Tibial artery (tissue), 4 donors: ENCODE measurements around the gene SMLR1.

ENCODE experiments used
- DNase-seq, 2 donors: peaks; one replicate each; pipeline ENCODE4 v3.0.0-alpha.2; 2019
- H3K27ac ChIP-seq, 2 donors: fragments of 200-600 bp; sonication (generic) in 1 of 2; 1 replicate in 1 of 2; 2 replicates in 1 of 2; pipeline ENCODE4 v1.5.1; 2018 to 2019; ENCODE audit warnings: mild to moderate bottlenecking in 1 of 2
- H3K27me3 ChIP-seq, 2 donors: fragments of 200-600 bp; sonication (generic) in 1 of 2; one replicate each; pipeline versions ENCODE4 v1.5.1 to v1.6.0; 2016 to 2019
- H3K36me3 ChIP-seq, 3 donors: fragments of 200-600 bp; sonication (generic) in 2 of 3; one replicate each; pipeline ENCODE4 v1.5.1; 2016 to 2019; ENCODE audit warnings: mild to moderate bottlenecking in 2 of 3
- H3K4me1 ChIP-seq, 4 donors: fragments of 200-600 bp; sonication (generic) in 2 of 4; 1 replicate in 3 of 4; 2 replicates in 1 of 4; pipeline ENCODE4 v1.5.1; 2016 to 2019
- H3K4me3 ChIP-seq, 2 donors: fragments of 200-600 bp; sonication (generic) in 1 of 2; 1 replicate in 1 of 2; 2 replicates in 1 of 2; pipeline ENCODE4 v1.5.1; 2018 to 2019; ENCODE audit warnings: mild to moderate bottlenecking in 2 of 2
- H3K9me3 ChIP-seq, 3 donors: fragments of 200-600 bp; sonication (generic) in 1 of 3; one replicate each; pipeline ENCODE4 v1.5.1; 2016 to 2019
- intact Hi-C: fragments of 100-400 bp; cut with DNase I; formaldehyde crosslinking; loops from one replicate; pipeline ENCODE4 v1.15.0; 2023; ENCODE audit warnings: low total_unique reads
- TF ChIP-seq, protein P1 (sequence below), 2 experiments: fragments of 200-600 bp in 1 of 2; fragments of 450-650 bp in 1 of 2; IDR thresholded peaks; one replicate each; pipeline ENCODE4 v1.5.1; 2017 to 2019; ENCODE audit warnings: antibody characterized with exemption in 2 of 2, mild to moderate bottlenecking in 1 of 2, moderate library complexity in 1 of 2

The SMLR1 gene

DNA sequence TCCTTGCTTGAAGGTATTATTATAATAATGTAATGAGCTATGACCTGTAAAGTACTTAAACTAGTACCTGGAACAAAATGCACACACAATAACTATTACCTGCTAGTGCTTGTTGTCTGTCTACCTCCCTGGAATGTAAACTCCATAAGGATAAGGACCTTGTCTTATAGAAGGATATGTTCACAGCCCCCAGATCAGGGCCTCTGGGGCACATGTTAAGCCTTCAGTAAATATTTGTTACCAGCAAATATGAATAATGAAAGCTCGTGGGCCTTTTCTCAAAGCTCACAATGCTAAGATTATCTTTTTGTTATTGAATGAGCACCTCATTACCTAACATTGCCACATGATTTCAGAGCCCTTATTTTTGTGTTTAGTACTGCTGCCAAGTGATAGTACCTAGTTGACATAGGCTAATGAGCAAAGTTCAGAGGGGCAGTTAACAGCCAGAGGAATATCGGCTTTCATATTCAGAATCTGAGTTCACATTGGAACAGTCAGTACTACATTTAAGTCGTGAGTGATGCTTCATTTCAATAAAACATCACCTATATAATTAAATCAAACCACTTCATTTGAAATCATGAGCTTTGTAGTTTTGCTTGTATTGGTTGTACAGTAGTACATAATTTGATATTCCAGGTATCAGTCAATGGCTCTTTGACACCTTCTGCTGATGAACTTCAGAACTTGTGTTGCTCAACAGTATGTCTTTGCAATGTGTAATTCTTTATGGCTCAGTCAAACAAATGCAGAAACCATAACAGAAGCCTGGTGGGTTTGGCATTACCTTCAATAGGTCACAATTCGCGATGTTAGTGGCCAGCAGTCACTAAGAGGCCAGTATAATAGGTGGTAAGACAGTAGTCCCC lies 11.8 kb upstream of the SMLR1 start:
- H3K4me1 ChIP-seq = no peaks in the 10 kb centered on the region
- H3K27ac ChIP-seq = no peak overlapping the region
- DNase-seq = no peak
- no peaks in the 10 kb centered on the region for H3K36me3 ChIP-seq
- no peaks in the 10 kb centered on the region for H3K27me3 ChIP-seq
- TF ChIP-seq, protein P1, sequence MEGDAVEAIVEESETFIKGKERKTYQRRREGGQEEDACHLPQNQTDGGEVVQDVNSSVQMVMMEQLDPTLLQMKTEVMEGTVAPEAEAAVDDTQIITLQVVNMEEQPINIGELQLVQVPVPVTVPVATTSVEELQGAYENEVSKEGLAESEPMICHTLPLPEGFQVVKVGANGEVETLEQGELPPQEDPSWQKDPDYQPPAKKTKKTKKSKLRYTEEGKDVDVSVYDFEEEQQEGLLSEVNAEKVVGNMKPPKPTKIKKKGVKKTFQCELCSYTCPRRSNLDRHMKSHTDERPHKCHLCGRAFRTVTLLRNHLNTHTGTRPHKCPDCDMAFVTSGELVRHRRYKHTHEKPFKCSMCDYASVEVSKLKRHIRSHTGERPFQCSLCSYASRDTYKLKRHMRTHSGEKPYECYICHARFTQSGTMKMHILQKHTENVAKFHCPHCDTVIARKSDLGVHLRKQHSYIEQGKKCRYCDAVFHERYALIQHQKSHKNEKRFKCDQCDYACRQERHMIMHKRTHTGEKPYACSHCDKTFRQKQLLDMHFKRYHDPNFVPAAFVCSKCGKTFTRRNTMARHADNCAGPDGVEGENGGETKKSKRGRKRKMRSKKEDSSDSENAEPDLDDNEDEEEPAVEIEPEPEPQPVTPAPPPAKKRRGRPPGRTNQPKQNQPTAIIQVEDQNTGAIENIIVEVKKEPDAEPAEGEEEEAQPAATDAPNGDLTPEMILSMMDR (IDR thresholded peaks at IDR 0.05) = no peak
- H3K4me3 ChIP-seq = no peak overlapping the region
- intact Hi-C loops = no loop called here
- no peaks in the 10 kb centered on the region for H3K9me3 ChIP-seq

DNA sequence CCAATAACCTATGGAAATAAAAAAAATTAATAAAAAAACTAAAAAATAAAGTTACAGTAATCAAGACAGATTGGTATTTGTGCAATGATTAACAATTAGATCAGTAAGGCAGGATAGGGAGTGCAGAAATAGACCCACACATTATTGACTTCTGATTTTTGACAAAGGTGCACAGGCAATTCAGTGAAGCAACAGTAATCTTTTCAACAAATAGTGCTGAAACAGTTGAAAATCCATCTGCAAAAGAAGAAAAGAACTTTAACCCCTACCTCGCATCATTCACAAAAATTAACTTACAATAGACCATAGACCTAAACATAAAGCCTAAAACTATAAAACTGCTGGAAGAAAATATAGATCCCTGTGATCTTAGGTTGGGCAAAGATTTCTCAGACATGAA lies 4.5 kb upstream of the SMLR1 start:
- Histone ChIP-seq H3K27me3 (no peaks in the 10 kb centered on the region), H3K9me3 (no peaks in the 10 kb centered on the region), H3K4me1 (no peaks in the 10 kb centered on the region), H3K36me3 (no peaks in the 10 kb centered on the region), H3K27ac (no peak overlapping the region), H3K4me3 (no peak overlapping the region)
- no peak for DNase-seq
- intact Hi-C loops = no loop called here
- TF ChIP-seq, protein P1 (IDR thresholded peaks at IDR 0.05) = no peak

DNA sequence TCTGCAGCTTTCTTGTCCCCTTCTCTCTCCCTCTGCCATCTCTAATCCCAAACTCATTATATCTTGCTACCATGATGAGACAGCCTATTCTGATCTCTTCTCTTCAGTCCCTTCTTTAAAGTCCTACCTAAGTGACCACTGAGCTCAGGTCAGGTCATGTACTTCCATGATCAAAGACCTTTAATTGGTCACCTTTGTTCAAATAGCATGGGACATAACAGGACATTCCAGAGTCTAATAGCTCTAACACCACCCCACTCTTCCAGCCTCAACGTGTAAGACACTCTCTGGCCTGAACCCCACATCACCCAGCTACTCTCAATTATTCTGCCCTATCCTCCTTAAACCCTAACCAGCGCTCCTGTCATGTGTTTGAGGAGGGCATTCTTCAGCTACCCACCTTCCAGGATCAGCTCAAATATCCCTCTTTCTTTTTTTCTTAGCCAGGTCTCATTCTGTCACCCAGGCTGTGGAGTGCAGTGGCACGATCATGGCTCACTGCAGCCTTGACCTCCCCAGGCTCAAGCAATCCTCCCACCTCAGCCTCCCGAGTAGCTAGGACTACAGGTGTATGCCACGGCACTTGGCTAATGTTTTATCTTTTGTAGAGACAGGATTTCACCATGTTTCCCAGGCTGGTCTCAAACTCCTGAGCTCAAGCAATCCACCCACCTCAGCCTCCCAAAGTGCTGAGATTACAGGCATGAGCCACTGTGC lies 2.1 kb upstream of the SMLR1 start:
- Histone ChIP-seq H3K4me1 (no peaks in the 10 kb centered on the region), H3K9me3 (no peaks in the 10 kb centered on the region), H3K27ac (no peak overlapping the region), H3K27me3 (no peaks in the 10 kb centered on the region), H3K4me3 (no peak overlapping the region), H3K36me3 (no peaks in the 10 kb centered on the region)
- DNase-seq = no peak
- TF ChIP-seq, protein P1 (IDR thresholded peaks at IDR 0.05) = no peak
- intact Hi-C loops = no loop called here

DNA sequence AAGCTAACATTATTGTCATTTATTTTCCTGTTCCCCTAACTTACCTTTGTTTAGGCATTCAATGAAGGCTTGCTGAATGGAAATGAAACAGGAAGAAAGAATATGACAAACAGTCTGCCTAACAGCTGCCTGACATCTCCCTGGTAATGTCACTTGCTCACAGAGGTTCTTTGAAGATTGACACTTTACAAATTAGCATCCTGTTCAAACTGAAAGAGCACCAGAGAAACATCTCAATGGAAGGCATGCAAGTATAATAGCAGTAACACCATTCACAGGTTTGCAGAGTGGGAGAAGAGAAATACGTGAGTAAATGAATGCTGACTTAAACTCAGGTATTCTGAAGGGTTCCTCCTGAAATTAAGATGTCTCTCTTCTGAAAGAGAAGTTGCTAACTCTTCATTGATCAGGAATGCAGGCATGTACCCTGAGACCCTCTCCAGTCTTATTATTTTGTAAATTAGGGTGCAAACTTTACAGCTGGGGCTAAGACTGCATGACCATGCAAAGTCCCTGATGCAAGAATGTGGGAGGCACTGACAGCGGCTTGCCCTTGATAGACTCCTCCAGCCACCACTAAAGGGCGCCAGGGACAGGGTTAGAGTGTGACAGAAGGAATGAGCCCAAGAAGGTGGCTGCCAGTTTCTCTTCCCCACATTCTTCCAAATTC lies 1.3 kb upstream of the SMLR1 start:
- TF ChIP-seq, protein P1 (IDR thresholded peaks at IDR 0.05) = no peak
- no peak overlapping the region for H3K4me3 ChIP-seq
- no peaks in the 10 kb centered on the region for H3K9me3 ChIP-seq
- no peaks in the 10 kb centered on the region for H3K4me1 ChIP-seq
- intact Hi-C loops = no loop called here
- H3K27ac ChIP-seq = no peak overlapping the region
- no peak for DNase-seq
- no peaks in the 10 kb centered on the region for H3K36me3 ChIP-seq
- H3K27me3 ChIP-seq = no peaks in the 10 kb centered on the region

DNA sequence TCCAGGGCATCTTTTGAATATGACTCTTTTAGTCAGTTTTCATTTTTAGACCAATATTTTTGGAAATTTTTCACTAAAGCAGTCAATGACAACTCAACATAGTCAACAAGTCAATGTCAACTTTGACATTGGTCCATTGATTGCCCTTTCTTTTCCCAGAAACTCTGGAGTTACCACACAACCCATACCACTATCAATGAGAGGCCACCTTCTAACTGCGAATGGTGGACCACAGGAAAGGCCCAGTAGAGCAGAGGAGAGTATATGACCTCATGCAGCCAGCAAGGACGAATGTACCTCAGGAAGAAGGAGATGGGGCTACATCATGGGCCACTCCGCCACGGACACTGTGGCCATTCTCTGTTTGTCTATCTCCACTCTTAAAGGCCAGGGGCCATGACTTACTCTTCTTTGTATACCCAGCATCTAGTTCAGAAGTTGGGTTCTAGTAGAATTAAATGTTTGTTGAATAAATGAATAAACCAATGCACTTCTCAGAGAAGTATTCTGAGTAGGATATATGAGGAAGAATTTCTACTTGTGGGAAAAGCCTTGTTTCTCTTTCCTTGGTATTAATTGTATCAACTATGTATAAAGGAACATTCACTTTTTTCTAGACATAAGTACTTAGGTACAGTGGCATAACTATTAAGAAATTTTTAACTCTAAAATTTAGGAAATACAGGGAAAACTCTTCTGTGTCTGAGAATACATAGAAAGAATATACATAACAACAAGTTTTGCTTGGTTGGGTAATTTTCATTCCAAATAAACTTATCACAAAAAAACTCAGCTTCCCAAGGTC lies 562 bp upstream of the SMLR1 start:
- no peaks in the 10 kb centered on the region for H3K27me3 ChIP-seq
- no peaks in the 10 kb centered on the region for H3K9me3 ChIP-seq
- TF ChIP-seq, protein P1 (IDR thresholded peaks at IDR 0.05) = no peak
- no peak overlapping the region for H3K27ac ChIP-seq
- no peaks in the 10 kb centered on the region for H3K4me1 ChIP-seq
- intact Hi-C loops = no loop called here
- DNase-seq = no peak
- H3K4me3 ChIP-seq = no peak overlapping the region
- H3K36me3 ChIP-seq = no peaks in the 10 kb centered on the region
